NAMALWA (cell line): ENCODE results near the gene ADGRV1.
A peak's percentile ranks its signal among the peaks of the same experiment; 100 is the strongest.

ENCODE experiments used
- DNase-seq: peaks from one replicate; pipeline ENCODE4 v3.0.0-alpha.2; 2015; ENCODE audit warnings: low spot score

The ADGRV1 gene

GRCh38 chr5:91174396-91174795, 615.8 kb downstream of the ADGRV1 start:
- no peak for DNase-seq

GRCh38 chr5:91175708-91176107, 617.1 kb downstream of the ADGRV1 start:
- peak; percentile 5 for DNase-seq

- no peak for DNase-seq
Measured at GRCh38 chr5:91176288-91177016, 617.9 kb downstream of the ADGRV1 start.

- DNase-seq = no peak
Measured at GRCh38 chr5:91177085-91177484, 618.5 kb downstream of the ADGRV1 start.

- no peak for DNase-seq
Measured at GRCh38 chr5:91177639-91178038, 619.0 kb downstream of the ADGRV1 start.

GRCh38 chr5:91178461-91178860, 619.9 kb downstream of the ADGRV1 start:
- DNase-seq = no peak

- no peak for DNase-seq
Measured at GRCh38 chr5:91179018-91179417, 620.4 kb downstream of the ADGRV1 start.

- no peak for DNase-seq
Measured at GRCh38 chr5:91180506-91180905, 621.9 kb downstream of the ADGRV1 start.

- peak; percentile 46 for DNase-seq
Measured at GRCh38 chr5:91182763-91183162, 624.2 kb downstream of the ADGRV1 start.

- no peak for DNase-seq
Measured at GRCh38 chr5:91183743-91184142, 625.1 kb downstream of the ADGRV1 start.

GRCh38 chr5:91186101-91186500, 627.5 kb downstream of the ADGRV1 start:
- DNase-seq = no peak

GRCh38 chr5:91187032-91187431, 628.4 kb downstream of the ADGRV1 start:
- no peak for DNase-seq

GRCh38 chr5:91188755-91189154, 630.2 kb downstream of the ADGRV1 start:
- DNase-seq = no peak

- DNase-seq = no peak
Measured at GRCh38 chr5:91189480-91190313, 631.1 kb downstream of the ADGRV1 start.

GRCh38 chr5:91190314-91190690, 631.7 kb downstream of the ADGRV1 start:
- DNase-seq = no peak

- no peak for DNase-seq
Measured at GRCh38 chr5:91194824-91195381, 636.3 kb downstream of the ADGRV1 start.

GRCh38 chr5:91200692-91201091, 642.1 kb downstream of the ADGRV1 start:
- DNase-seq = no peak

- DNase-seq = no peak
Measured at GRCh38 chr5:91206103-91206502, 647.5 kb downstream of the ADGRV1 start.

GRCh38 chr5:91206734-91207133, 648.1 kb downstream of the ADGRV1 start:
- DNase-seq = no peak

- no peak for DNase-seq
Measured at GRCh38 chr5:91207248-91207647, 648.7 kb downstream of the ADGRV1 start.

GRCh38 chr5:91211997-91212713, 653.6 kb downstream of the ADGRV1 start:
- no peak for DNase-seq

GRCh38 chr5:91212714-91213092, 654.1 kb downstream of the ADGRV1 start:
- no peak for DNase-seq
